OCI-LY1 (cell line): ENCODE data around the gene PASK.

Experiments used
- CTCF ChIP-seq: fragments of 200-600 bp; sonication (generic), shearing (Covaris generic); IDR thresholded peaks from 2 replicates; pipeline ENCODE4 v1.5.1; 2017; ENCODE audit warnings: mild to moderate bottlenecking, antibody characterized with exemption, low read length, moderate library complexity, mixed read lengths
- EZH2 ChIP-seq: fragments of 200-600 bp; sonication (generic), shearing (Covaris generic); IDR thresholded peaks from 2 replicates; pipeline ENCODE4 v1.8.0; 2017; ENCODE audit warnings: borderline replicate concordance, mixed run types, mild to moderate bottlenecking, antibody characterized with exemption, low read length, moderate library complexity, mixed read lengths

GRCh38 chr2:241148239-241148638 is 1.0 kb downstream of the PASK start:
- TF ChIP-seq CTCF = no peak
- no peak for TF ChIP-seq EZH2
